ENCODE measurements around the gene CAPN5.

Gene CAPN5

GRCh38 chr11:77121876-77122575 is 55.3 kb downstream of the CAPN5 start:
- DNase-seq = no peak

- DNase-seq = no peak
Observed at GRCh38 chr11:77122576-77123212, 55.9 kb downstream of the CAPN5 start.

GRCh38 chr11:77123591-77123990 is 56.8 kb downstream of the CAPN5 start:
- no peak for DNase-seq

- DNase-seq = no peak
Observed at GRCh38 chr11:77124041-77124440, 57.3 kb downstream of the CAPN5 start.

GRCh38 chr11:77124488-77124887 is 57.7 kb downstream of the CAPN5 start:
- no peak for DNase-seq

- no peak for DNase-seq
Observed at GRCh38 chr11:77125191-77125590, 58.4 kb downstream of the CAPN5 start.

GRCh38 chr11:77125695-77126094 is 58.9 kb downstream of the CAPN5 start:
- no peak for DNase-seq

- DNase-seq = no peak
Observed at GRCh38 chr11:77126156-77126775, 59.5 kb downstream of the CAPN5 start.

- DNase-seq = no peak
Observed at GRCh38 chr11:77126861-77127234, 60.1 kb downstream of the CAPN5 start.

GRCh38 chr11:77127235-77127911 is 60.6 kb downstream of the CAPN5 start:
- DNase-seq = peak; percentile 35 to 45

- no peak for DNase-seq
Observed at GRCh38 chr11:77127920-77128691, 61.3 kb downstream of the CAPN5 start, which contains the start of gene MYO7A. Gene MYO7A, plus strand, starts transcription at chr11:77128246. Its CDS starts 2,389 bp downstream, at chr11:77130635.

GRCh38 chr11:77129069-77129841 is 62.5 kb downstream of the CAPN5 start:
- DNase-seq = no peak

GRCh38 chr11:77129842-77130756 is 63.3 kb downstream of the CAPN5 start:
- no peak for DNase-seq

GRCh38 chr11:77130763-77131513 is 64.2 kb downstream of the CAPN5 start:
- DNase-seq = no peak

GRCh38 chr11:77131560-77131959 is 64.8 kb downstream of the CAPN5 start:
- DNase-seq = no peak

- DNase-seq = no peak
Observed at GRCh38 chr11:77135069-77135468, 68.3 kb downstream of the CAPN5 start.

GRCh38 chr11:77136074-77136473 is 69.3 kb downstream of the CAPN5 start:
- DNase-seq = no peak

GRCh38 chr11:77136784-77137420 is 70.1 kb downstream of the CAPN5 start:
- no peak for DNase-seq

- no peak for DNase-seq
Observed at GRCh38 chr11:77137421-77137820, 70.7 kb downstream of the CAPN5 start.
